Neutrophil (primary cell): ENCODE results near the gene NOD1.
"Not testable (repeated sequence)": the region's sequence is repeated elsewhere in the genome, so short reads cannot be mapped to it uniquely, and the experiment has no call there.

Experiments used
- H3K27ac ChIP-seq: fragments of 200-600 bp; sonication (generic); 2 replicates; pipeline ENCODE4 v1.5.1; 2016; ENCODE audit warnings: mild to moderate bottlenecking, moderate library complexity
- H3K27me3 ChIP-seq: fragments of 200-600 bp; sonication (generic); 2 replicates; pipeline ENCODE4 v1.6.0; 2016; ENCODE audit warnings: mild to moderate bottlenecking
- H3K36me3 ChIP-seq: fragments of 200-600 bp; sonication (generic); 2 replicates; pipeline ENCODE4 v1.5.1; 2017
- H3K4me1 ChIP-seq, 2 experiments: fragments of 200-600 bp in 1 of 2; sonication (generic) in 1 of 2; 1 replicate in 1 of 2; 2 replicates in 1 of 2; pipeline versions ENCODE4 v1.5.1 to v1.6.1; 2013 to 2016; ENCODE audit warnings: low read depth in 1 of 2, low read length in 1 of 2, mild to moderate bottlenecking in 1 of 2, moderate library complexity in 1 of 2; ENCODE audit not compliant: control insufficient read depth in 1 of 2, insufficient read depth in 1 of 2
- H3K4me3 ChIP-seq, 2 experiments: fragments of 200-600 bp in 1 of 2; sonication (generic) in 1 of 2; 1 replicate in 1 of 2; 2 replicates in 1 of 2; pipeline ENCODE4 v1.5.1; 2013 to 2016; ENCODE audit warnings: low read depth in 1 of 2, low read length in 1 of 2, mild to moderate bottlenecking in 1 of 2, moderate library complexity in 1 of 2
- H3K9me3 ChIP-seq: fragments of 200-600 bp; sonication (generic); 2 replicates; pipeline ENCODE4 v1.5.1; 2016
- TF ChIP-seq, protein P1 (sequence below): fragments of 200-600 bp; sonication (generic); IDR thresholded peaks from 2 replicates; pipeline ENCODE4 v1.5.1; 2016; ENCODE audit warnings: antibody characterized with exemption

NOD1 gene

GRCh38 chr7:30422922-30423321, 55.7 kb downstream of the NOD1 start:
- Histone ChIP-seq H3K36me3 (no peaks in the 10 kb centered on the region), H3K27me3 (no peaks in the 10 kb centered on the region), H3K4me1 (peaks cover 15 to 29% of the 10 kb centered on the region in 2 experiments), H3K4me3 (no peak overlapping the region), H3K9me3 (no peaks in the 10 kb centered on the region), H3K27ac (no peak overlapping the region)
- TF ChIP-seq, protein P1, sequence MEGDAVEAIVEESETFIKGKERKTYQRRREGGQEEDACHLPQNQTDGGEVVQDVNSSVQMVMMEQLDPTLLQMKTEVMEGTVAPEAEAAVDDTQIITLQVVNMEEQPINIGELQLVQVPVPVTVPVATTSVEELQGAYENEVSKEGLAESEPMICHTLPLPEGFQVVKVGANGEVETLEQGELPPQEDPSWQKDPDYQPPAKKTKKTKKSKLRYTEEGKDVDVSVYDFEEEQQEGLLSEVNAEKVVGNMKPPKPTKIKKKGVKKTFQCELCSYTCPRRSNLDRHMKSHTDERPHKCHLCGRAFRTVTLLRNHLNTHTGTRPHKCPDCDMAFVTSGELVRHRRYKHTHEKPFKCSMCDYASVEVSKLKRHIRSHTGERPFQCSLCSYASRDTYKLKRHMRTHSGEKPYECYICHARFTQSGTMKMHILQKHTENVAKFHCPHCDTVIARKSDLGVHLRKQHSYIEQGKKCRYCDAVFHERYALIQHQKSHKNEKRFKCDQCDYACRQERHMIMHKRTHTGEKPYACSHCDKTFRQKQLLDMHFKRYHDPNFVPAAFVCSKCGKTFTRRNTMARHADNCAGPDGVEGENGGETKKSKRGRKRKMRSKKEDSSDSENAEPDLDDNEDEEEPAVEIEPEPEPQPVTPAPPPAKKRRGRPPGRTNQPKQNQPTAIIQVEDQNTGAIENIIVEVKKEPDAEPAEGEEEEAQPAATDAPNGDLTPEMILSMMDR, result no peak

DNA sequence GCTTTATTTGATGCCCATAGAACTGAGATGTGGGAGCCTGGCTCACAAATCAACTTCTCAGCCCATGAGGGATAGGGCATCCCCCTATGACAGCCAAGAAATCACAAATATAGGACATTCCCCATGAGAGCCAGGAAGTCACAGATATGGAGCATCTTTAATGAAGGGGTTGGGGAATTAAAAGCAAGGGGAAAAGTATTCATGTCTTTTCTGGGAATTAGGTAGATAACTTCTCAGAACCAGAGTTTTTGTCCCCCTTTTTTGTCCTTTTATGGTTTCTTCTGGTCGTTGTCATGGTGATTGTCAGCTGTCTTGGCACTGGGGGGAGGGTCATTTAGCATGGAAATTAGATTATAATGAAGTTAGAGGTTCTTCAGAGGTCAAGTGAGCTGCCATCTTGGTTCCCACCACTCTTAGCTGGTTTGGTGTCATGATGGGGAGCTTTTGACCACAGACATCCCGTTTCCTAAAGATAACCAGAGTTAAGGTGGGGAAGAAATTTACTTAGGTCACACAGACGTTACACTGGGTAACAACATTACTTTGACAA, 56.9 kb downstream of the NOD1 start:
- H3K27ac ChIP-seq, result no peak overlapping the region
- no peaks in the 10 kb centered on the region for H3K36me3 ChIP-seq
- no peak overlapping the region for H3K4me3 ChIP-seq
- H3K9me3 ChIP-seq, result no peaks in the 10 kb centered on the region
- peaks cover 10 to 19% of the 10 kb centered on the region in 2 experiments for H3K4me1 ChIP-seq
- H3K27me3 ChIP-seq, result no peaks in the 10 kb centered on the region
- TF ChIP-seq, protein P1, result no peak

GRCh38 chr7:30420662-30421061, 57.9 kb downstream of the NOD1 start:
- Histone ChIP-seq H3K4me3 (no peak overlapping the region), H3K9me3 (no peaks in the 10 kb centered on the region), H3K27me3 (no peaks in the 10 kb centered on the region), H3K36me3 (no peaks in the 10 kb centered on the region), H3K27ac (no peak overlapping the region), H3K4me1 (peaks cover 10 to 19% of the 10 kb centered on the region in 2 experiments)
- TF ChIP-seq, protein P1, result no peak

- H3K27ac ChIP-seq, H3K36me3 ChIP-seq, H3K9me3 ChIP-seq, H3K27me3 ChIP-seq, H3K4me3 ChIP-seq: not testable (repeated sequence)
- H3K4me1 ChIP-seq, result peaks cover 10 to 15% of the 10 kb centered on the region in 2 experiments
These were observed 58.5 kb downstream of the NOD1 start for GRCh38 chr7:30420080-30420479.

DNA sequence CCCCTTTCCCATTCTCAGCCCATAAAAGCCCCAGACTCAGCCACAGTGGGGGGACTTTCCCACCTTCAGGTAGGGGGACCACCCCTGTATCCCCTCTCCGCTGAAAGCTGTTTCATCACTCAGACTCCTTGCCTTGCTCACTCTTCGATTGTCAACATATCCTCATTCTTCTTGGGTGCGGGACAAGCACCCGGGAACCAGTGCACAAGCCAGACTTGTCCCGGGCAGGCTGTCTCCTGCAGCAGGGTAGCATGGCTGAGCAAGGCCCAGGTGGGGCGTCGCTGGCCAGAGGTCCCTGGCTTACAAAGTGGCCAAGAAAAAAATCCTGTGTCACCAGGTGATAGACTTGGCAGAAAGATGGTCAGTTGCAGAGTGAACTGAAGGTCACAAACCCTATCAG, 64.7 kb downstream of the NOD1 start:
- H3K27me3 ChIP-seq, result no peaks in the 10 kb centered on the region
- TF ChIP-seq, protein P1, result no peak
- peaks cover 14 to 17% of the 10 kb centered on the region in 2 experiments for H3K4me1 ChIP-seq
- no peak overlapping the region for H3K27ac ChIP-seq
- no peaks in the 10 kb centered on the region for H3K9me3 ChIP-seq
- no peak overlapping the region for H3K4me3 ChIP-seq
- no peaks in the 10 kb centered on the region for H3K36me3 ChIP-seq

DNA sequence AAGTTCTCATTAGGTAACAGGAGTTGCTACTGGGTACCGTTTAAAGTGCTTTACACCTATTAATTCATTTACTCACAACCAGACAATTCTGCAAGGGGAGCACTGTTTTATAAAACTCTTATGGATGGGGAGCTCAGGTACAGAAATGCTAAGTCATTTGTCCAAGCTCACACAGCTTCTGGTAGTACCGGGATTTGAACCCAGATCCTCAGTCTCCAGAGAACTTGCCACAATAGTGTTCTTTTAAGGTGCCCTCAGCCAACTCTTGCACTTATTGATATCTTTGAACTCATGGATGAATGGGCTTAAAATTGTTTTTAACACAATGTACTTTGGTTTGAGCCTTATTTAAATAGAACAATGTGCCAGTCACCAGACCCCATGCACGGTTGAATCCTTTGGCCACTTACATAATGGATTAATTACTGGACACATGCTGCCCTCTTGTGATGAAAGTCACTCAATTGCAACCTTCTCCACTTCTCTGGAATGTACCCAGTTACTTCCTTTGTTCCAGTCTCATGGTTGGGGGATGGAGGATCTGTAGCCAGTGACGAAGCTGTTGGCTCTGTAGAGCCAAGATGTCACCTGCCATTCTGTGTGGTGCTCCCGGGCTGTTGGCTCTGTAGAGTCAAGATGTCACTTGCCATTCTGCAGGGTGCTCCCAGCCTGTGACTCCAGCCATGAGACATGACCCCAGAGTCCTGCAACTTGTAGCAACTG, 65.6 kb downstream of the NOD1 start:
- Histone ChIP-seq H3K27me3 (no peaks in the 10 kb centered on the region), H3K4me3 (no peak overlapping the region), H3K9me3 (no peaks in the 10 kb centered on the region), H3K36me3 (no peaks in the 10 kb centered on the region), H3K4me1 (peaks cover 14 to 17% of the 10 kb centered on the region in 2 experiments), H3K27ac (no peak overlapping the region)
- TF ChIP-seq, protein P1, result no peak
